H1 (cell line): ENCODE measurements around the gene PINK1. TPM values are rescaled to one million over a fixed set of nuclear protein-coding genes. Genes with fewer than 3 reads are reported as not detected.
A peak's percentile ranks its signal among the peaks of the same experiment; 100 is the strongest.

Source experiments
- BCL11A ChIP-seq, 2 experiments: IDR thresholded peaks; one replicate each; pipeline ENCODE4 v1.6.1; 2011; ENCODE audit warnings: low read depth in 2 of 2, low read length in 2 of 2, mild to moderate bottlenecking in 2 of 2
- CBX5 ChIP-seq: fragments of 300-800, 300-1000 bp; sonication (generic); IDR thresholded peaks from 2 replicates; pipeline ENCODE4 v1.7.1; 2016; ENCODE audit warnings: antibody characterized with exemption, low read length, low read depth
- CREB1 ChIP-seq: IDR thresholded peaks from 2 replicates; pipeline ENCODE4 v1.6.1; 2012; ENCODE audit warnings: inconsistent platforms
- CTCF ChIP-seq, 3 experiments: IDR thresholded peaks; 1 replicate in 2 of 3; 2 replicates in 1 of 3; pipeline versions ENCODE4 v1.5.1 to v1.6.1; 2011; ENCODE audit warnings: low read length in 3 of 3, mild to moderate bottlenecking in 3 of 3, inconsistent platforms in 2 of 3, low read depth in 1 of 3, moderate library complexity in 1 of 3; ENCODE audit not compliant: insufficient read depth in 1 of 3; ENCODE audit errors: control extremely low read depth in 1 of 3
- EP300 ChIP-seq, 2 experiments: IDR thresholded peaks; 1 replicate in 1 of 2; 2 replicates in 1 of 2; pipeline ENCODE4 v1.6.1; 2011 to 2012; ENCODE audit warnings: low read depth in 2 of 2, low read length in 2 of 2, mild to moderate bottlenecking in 2 of 2, borderline replicate concordance in 1 of 2, inconsistent platforms in 1 of 2, moderate library complexity in 1 of 2
- EZH2 ChIP-seq: fragments of 200-600 bp; sonication (generic); IDR thresholded peaks from 2 replicates; pipeline ENCODE4 v1.7.1; 2012; ENCODE audit warnings: low read depth, mild to moderate bottlenecking, moderate library complexity, low read length, inconsistent platforms; ENCODE audit not compliant: severe bottlenecking
- KDM4A ChIP-seq: IDR thresholded peaks from one replicate; pipeline ENCODE4 v1.7.1; 2012; ENCODE audit warnings: low read depth, mild to moderate bottlenecking, moderate library complexity, low read length, inconsistent platforms; ENCODE audit not compliant: severe bottlenecking
- MAX ChIP-seq: IDR thresholded peaks from 2 replicates; pipeline ENCODE4 v1.6.1; 2012; ENCODE audit warnings: inconsistent platforms
- NANOG ChIP-seq: IDR thresholded peaks from 2 replicates; pipeline ENCODE4 v1.6.1; 2011; ENCODE audit warnings: low read length, low read depth, mild to moderate bottlenecking, inconsistent platforms; ENCODE audit not compliant: insufficient read depth, poor library complexity, severe bottlenecking
- PHF8 ChIP-seq: fragments of 200-600 bp; sonication (generic); conservative IDR thresholded peaks from 2 replicates; pipeline ENCODE4 v1.7.1; 2012; ENCODE audit warnings: low read depth, mild to moderate bottlenecking, inconsistent platforms, low read length, moderate library complexity
- POU5F1 ChIP-seq: IDR thresholded peaks from 2 replicates; pipeline ENCODE4 v1.6.1; 2011; ENCODE audit warnings: low read depth, mild to moderate bottlenecking, low read length, moderate library complexity
- RBBP5 ChIP-seq: IDR thresholded peaks from 2 replicates; pipeline ENCODE4 v1.7.1; 2012; ENCODE audit warnings: low read depth, mild to moderate bottlenecking, inconsistent platforms, low read length, moderate library complexity, borderline replicate concordance
- RXRA ChIP-seq: IDR thresholded peaks from 2 replicates; pipeline ENCODE4 v1.6.1; 2011; ENCODE audit warnings: low read depth, mild to moderate bottlenecking, low read length, moderate library complexity; ENCODE audit not compliant: insufficient read depth
- SIN3A ChIP-seq, 2 experiments: IDR thresholded peaks in 1 of 2; conservative IDR thresholded peaks in 1 of 2; 2 replicates each; pipeline ENCODE4 v1.6.1; 2011 to 2012; ENCODE audit warnings: low read length in 2 of 2, improper control_type of control experiment in 1 of 2, low read depth in 1 of 2, mild to moderate bottlenecking in 1 of 2
- SP2 ChIP-seq: IDR thresholded peaks from 2 replicates; pipeline ENCODE4 v1.6.1; 2012; ENCODE audit warnings: mild to moderate bottlenecking, low read length, inconsistent platforms
- YY1 ChIP-seq: IDR thresholded peaks from 2 replicates; pipeline ENCODE4 v1.6.1; 2011; ENCODE audit warnings: low read depth, mild to moderate bottlenecking, low read length
- polyA plus RNA-seq, 7 experiments: library from polyadenylated mRNA; depleted of rRNA in 3 of 7; stranded (reverse) in 5 of 7; unstranded in 2 of 7; fragments of >200 nt in 5 of 7; fragments of 200-250 nt in 2 of 7; gene quantifications; 1 replicate in 5 of 7; 2 replicates in 1 of 7; 4 replicates in 1 of 7; pipeline versions ENCODE4 v1.2.1 to v1.2.3, GENCODE V29; 2011 to 2013; ENCODE audit warnings: missing spikeins in 2 of 7, mixed read lengths in 2 of 7
- total RNA-seq: library from RNA; stranded (reverse); fragmentation: NEBNext Ultra II Directional; extraction: Animal tissue kit (Norgen Biotek cat#: 25700); gene quantifications from 2 replicates; pipeline ENCODE4 v1.2.1, GENCODE V29; 2021

PINK1 gene
- total and polyA plus RNA-seq, 2 of the 8 experiments (the other 6 are each of a cell fraction or from before 2014, with no cell fraction given) = 16.1 to 19.3 TPM

- TF ChIP-seq NANOG = peak; percentile 4
- TF ChIP-seq SP2 = no peak
- no peak; the same call in 1 of the 2 replicates for TF ChIP-seq RBBP5
- no peak for TF ChIP-seq POU5F1
- 0 out of 2 replicates have a peak, but pooled peaks have one; percentile 40 for TF ChIP-seq CREB1
- TF ChIP-seq CBX5 = no peak
- no peak for TF ChIP-seq EP300 (IDR thresholded peaks at IDR 0.05; ENCODE audit: borderline replicate concordance in 1 of 2, low read depth in 2 of 2, low read length in 2 of 2)
- TF ChIP-seq RXRA = no peak
- TF ChIP-seq YY1 = peak; percentile 35; the same call in 1 of the 2 replicates
- peak; percentile 79 for TF ChIP-seq KDM4A
- TF ChIP-seq EZH2 = no peak
- TF ChIP-seq MAX = peak; percentile 97
- TF ChIP-seq BCL11A (IDR thresholded peaks at IDR 0.05; ENCODE audit: low read depth in 2 of 2, low read length in 2 of 2) = no peak
- peak; percentile 93 to 97 (median 93) for TF ChIP-seq CTCF (IDR thresholded peaks at IDR 0.05; ENCODE audit: control extremely low read depth in 1 of 3, insufficient read depth in 1 of 3, low read depth in 1 of 3, low read length in 3 of 3)
- peak in 1 of 2 experiments; percentile 92; a peak in 2 of 4 replicates for TF ChIP-seq SIN3A (conservative IDR thresholded peaks at IDR 0.05 in 1 of 2, IDR thresholded peaks at IDR 0.05 in 1 of 2; ENCODE audit: low read depth in 1 of 2, low read length in 2 of 2)
- TF ChIP-seq PHF8 = peak; percentile 40; the same call in 1 of the 2 replicates
Measured at GRCh38 chr1:20633190-20634064, at the start of gene PINK1 (continued).
